Mesendoderm (in vitro differentiated cells): ENCODE data around the gene SPSB1.

Experiments used
- DNase-seq: peaks from one replicate; pipeline ENCODE4 v3.0.0; 2013
- H2AK5ac ChIP-seq: 2 replicates; pipeline ENCODE4 v1.6.1; 2013; ENCODE audit warnings: low read length, inconsistent platforms
- H2BK120ac ChIP-seq: 2 replicates; pipeline ENCODE4 v1.6.1; 2013; ENCODE audit warnings: low read depth, mild to moderate bottlenecking, low read length, moderate library complexity, mixed read lengths
- H2BK15ac ChIP-seq: replicated peaks from 2 replicates; pipeline ENCODE4 v1.6.1; 2013; ENCODE audit warnings: low read depth, mild to moderate bottlenecking, moderate library complexity
- H2BK5ac ChIP-seq: 2 replicates; pipeline ENCODE4 v1.6.1; 2013; ENCODE audit warnings: low read length, inconsistent platforms
- H3K18ac ChIP-seq: 2 replicates; pipeline ENCODE4 v1.6.1; 2013; ENCODE audit warnings: mild to moderate bottlenecking, low read length, mixed read lengths
- H3K23ac ChIP-seq: one replicate; pipeline ENCODE4 v1.6.1; 2013; ENCODE audit warnings: low read length
- H3K27ac ChIP-seq: 2 replicates; pipeline ENCODE4 v1.5.1; 2013; ENCODE audit warnings: low read depth, mild to moderate bottlenecking, inconsistent platforms, low read length, moderate library complexity
- H3K27me3 ChIP-seq: 2 replicates; pipeline ENCODE4 v1.6.1; 2013; ENCODE audit warnings: low read length, control low read depth, mild to moderate bottlenecking, inconsistent platforms; ENCODE audit not compliant: insufficient read depth, poor library complexity
- H3K36me3 ChIP-seq: 2 replicates; pipeline ENCODE4 v1.6.1; 2013; ENCODE audit warnings: low read length, inconsistent platforms; ENCODE audit not compliant: control insufficient read depth, insufficient read depth
- H3K4ac ChIP-seq: one replicate; pipeline ENCODE4 v1.6.1; 2013; ENCODE audit warnings: low read depth, mild to moderate bottlenecking, low read length, moderate library complexity
- H3K4me1 ChIP-seq: 2 replicates; pipeline ENCODE4 v1.6.1; 2013; ENCODE audit warnings: low read depth, low read length, inconsistent platforms; ENCODE audit not compliant: control insufficient read depth
- H3K4me2 ChIP-seq: 2 replicates; pipeline ENCODE4 v1.6.1; 2013; ENCODE audit warnings: low read length
- H3K4me3 ChIP-seq: 2 replicates; pipeline ENCODE4 v1.5.1; 2013; ENCODE audit warnings: mild to moderate bottlenecking, low read length
- H3K56ac ChIP-seq: one replicate; pipeline ENCODE4 v1.6.1; 2013; ENCODE audit warnings: low read length
- H3K79me1 ChIP-seq: 2 replicates; pipeline ENCODE4 v1.6.1; 2013; ENCODE audit warnings: low read length, inconsistent platforms
- H3K79me2 ChIP-seq: 2 replicates; pipeline ENCODE4 v1.6.1; 2013; ENCODE audit warnings: mild to moderate bottlenecking, low read length; ENCODE audit not compliant: control insufficient read depth, insufficient read depth
- H3K9ac ChIP-seq: 2 replicates; pipeline ENCODE4 v1.6.1; 2013; ENCODE audit warnings: low read length, inconsistent platforms
- H4K5ac ChIP-seq: one replicate; pipeline ENCODE4 v1.6.1; 2013; ENCODE audit warnings: low read length
- H4K8ac ChIP-seq: one replicate; pipeline ENCODE4 v1.6.1; 2013; ENCODE audit warnings: low read depth, mild to moderate bottlenecking, control low read depth, low read length, moderate library complexity
- WGBS: extraction: QIAGEN DNeasy Blood & Tissue Kit; methylation state at CpG from one replicate; pipeline ENCODE4 v1.1.7; 2013; ENCODE audit warnings: low lambda C conversion rate, missing lambda C conversion rate; ENCODE audit not compliant: insufficient coverage; ENCODE audit errors: extremely low coverage; 5-methylcytosine and 5-hydroxymethylcytosine counted together

SPSB1 gene

GRCh38 chr1:9282696-9282955 lies 10.1 kb upstream of the SPSB1 start:
- Histone ChIP-seq H2BK120ac (no peak overlapping the region), H3K4me1 (no peaks in the 10 kb centered on the region), H2BK5ac (no peak overlapping the region), H4K5ac (no peak overlapping the region), H3K4me2 (no peak overlapping the region), H3K9ac (no peak overlapping the region), H3K56ac (no peak overlapping the region), H3K27me3 (no peaks in the 10 kb centered on the region), H3K36me3 (no peaks in the 10 kb centered on the region), H2AK5ac (no peak overlapping the region), H3K4ac (no peak overlapping the region), H3K23ac (no peak overlapping the region), H3K18ac (no peak overlapping the region), H2BK15ac (no peak overlapping the region), H3K79me2 (no peaks in the 10 kb centered on the region), H3K4me3 (no peak overlapping the region), H4K8ac (no peak overlapping the region), H3K79me1 (no peaks in the 10 kb centered on the region), H3K27ac (no peak overlapping the region)
- no CpG with 5 or more reads among the region's 4 CpGs for WGBS
- no peak for DNase-seq

- Histone ChIP-seq H4K5ac (no peak overlapping the region), H2BK120ac (no peak overlapping the region), H3K9ac (no peak overlapping the region), H3K36me3 (no peaks in the 10 kb centered on the region), H3K56ac (no peak overlapping the region), H3K79me1 (no peaks in the 10 kb centered on the region), H3K23ac (no peak overlapping the region), H2BK15ac (no peak overlapping the region), H3K4me2 (no peak overlapping the region), H3K27me3 (no peaks in the 10 kb centered on the region), H3K4me3 (no peak overlapping the region), H3K27ac (no peak overlapping the region), H2AK5ac (no peak overlapping the region), H2BK5ac (no peak overlapping the region), H3K4me1 (no peaks in the 10 kb centered on the region), H3K79me2 (no peaks in the 10 kb centered on the region), H3K18ac (no peak overlapping the region), H3K4ac (no peak overlapping the region), H4K8ac (no peak overlapping the region)
- WGBS, result no CpG with 5 or more reads among the region's 2 CpGs
- DNase-seq, result no peak
These were observed 8.6 kb upstream of the SPSB1 start for GRCh38 chr1:9284061-9284460.

- no peak overlapping the region for H3K23ac ChIP-seq
- H3K36me3 ChIP-seq, result no peaks in the 10 kb centered on the region
- H3K9ac ChIP-seq, result no peak overlapping the region
- H2BK120ac ChIP-seq, result no peak overlapping the region
- no peaks in the 10 kb centered on the region for H3K27me3 ChIP-seq
- no peak overlapping the region for H3K27ac ChIP-seq
- H2BK15ac ChIP-seq, result no peak overlapping the region
- no peak overlapping the region for H4K5ac ChIP-seq
- H3K79me2 ChIP-seq, result no peaks in the 10 kb centered on the region
- H2BK5ac ChIP-seq, result no peak overlapping the region
- no peak overlapping the region for H3K4me3 ChIP-seq
- DNase-seq, result no peak
- no peak overlapping the region for H3K4ac ChIP-seq
- no peaks in the 10 kb centered on the region for H3K79me1 ChIP-seq
- WGBS, result no CpG with 5 or more reads among the region's 6 CpGs
- H3K56ac ChIP-seq, result no peak overlapping the region
- no peak overlapping the region for H3K18ac ChIP-seq
- no peak overlapping the region for H4K8ac ChIP-seq
- H3K4me1 ChIP-seq, result no peaks in the 10 kb centered on the region
- no peak overlapping the region for H2AK5ac ChIP-seq
- H3K4me2 ChIP-seq, result no peak overlapping the region
These were observed 6.1 kb upstream of the SPSB1 start for GRCh38 chr1:9286556-9286955.

- Histone ChIP-seq H3K9ac (no peak overlapping the region), H3K4me3 (no peak overlapping the region), H4K8ac (no peak overlapping the region), H3K36me3 (no peaks in the 10 kb centered on the region), H3K18ac (no peak overlapping the region), H2BK120ac (no peak overlapping the region), H2BK5ac (no peak overlapping the region), H2AK5ac (no peak overlapping the region), H4K5ac (no peak overlapping the region), H3K4me1 (no peaks in the 10 kb centered on the region), H3K79me2 (peaks cover 3% of the 10 kb centered on the region), H3K4me2 (no peak overlapping the region), H3K4ac (no peak overlapping the region), H3K27me3 (no peaks in the 10 kb centered on the region), H3K79me1 (peaks cover 5% of the 10 kb centered on the region), H3K56ac (no peak overlapping the region), H2BK15ac (no peak overlapping the region), H3K23ac (no peak overlapping the region), H3K27ac (no peak overlapping the region)
- peak; percentile 71 for DNase-seq
- WGBS, result no CpG with 5 or more reads among the region's 6 CpGs
These were observed 3.6 kb upstream of the SPSB1 start for GRCh38 chr1:9289090-9289534.

GRCh38 chr1:9289711-9290485 lies 2.8 kb upstream of the SPSB1 start:
- H3K4ac ChIP-seq, result no peak overlapping the region
- no peak overlapping the region for H3K27ac ChIP-seq

GRCh38 chr1:9291914-9292360 lies 757 bp upstream of the SPSB1 start:
- H3K9ac ChIP-seq, result peak overlapping the region; percentile 63
- H3K18ac ChIP-seq, result peak overlapping the region; percentile 85
- DNase-seq, result peak; percentile 55
- no peak overlapping the region for H3K27ac ChIP-seq
- no peak overlapping the region for H2BK15ac ChIP-seq
- H4K5ac ChIP-seq, result no peak overlapping the region
- H3K79me2 ChIP-seq, result peaks cover 12% of the 10 kb centered on the region
- no peak overlapping the region for H2BK120ac ChIP-seq
- H2AK5ac ChIP-seq, result no peak overlapping the region
- no peaks in the 10 kb centered on the region for H3K36me3 ChIP-seq
- no peak overlapping the region for H4K8ac ChIP-seq
- peaks cover 16% of the 10 kb centered on the region for H3K79me1 ChIP-seq
- H3K4me2 ChIP-seq, result peak overlapping the region; percentile 69
- no peaks in the 10 kb centered on the region for H3K27me3 ChIP-seq
- no CpG with 5 or more reads among the region's 13 CpGs for WGBS
- H3K4ac ChIP-seq, result peak overlapping the region; percentile 38
- peak overlapping the region; percentile 81 for H3K56ac ChIP-seq
- no peak overlapping the region for H3K4me3 ChIP-seq
- H2BK5ac ChIP-seq, result no peak overlapping the region
- no peak overlapping the region for H3K23ac ChIP-seq
- no peaks in the 10 kb centered on the region for H3K4me1 ChIP-seq

More at GRCh38 chr1:9289711-9290485, 2.8 kb upstream of the SPSB1 start:
- Histone ChIP-seq H3K79me1 (peaks cover 9% of the 10 kb centered on the region), H3K36me3 (no peaks in the 10 kb centered on the region), H4K8ac (no peak overlapping the region), H3K79me2 (peaks cover 6% of the 10 kb centered on the region), H3K4me3 (no peak overlapping the region), H3K56ac (no peak overlapping the region), H3K18ac (no peak overlapping the region), H3K27me3 (no peaks in the 10 kb centered on the region), H4K5ac (no peak overlapping the region), H3K23ac (no peak overlapping the region), H2AK5ac (no peak overlapping the region), H3K4me2 (no peak overlapping the region), H2BK15ac (no peak overlapping the region), H3K9ac (no peak overlapping the region), H3K4me1 (no peaks in the 10 kb centered on the region), H2BK120ac (no peak overlapping the region), H2BK5ac (no peak overlapping the region)
- WGBS, result no CpG with 5 or more reads among the region's 5 CpGs
- peak; percentile 57 for DNase-seq
